Sigmoid colon (tissue), 7 donors: ENCODE measurements around the gene POTEB2. TPM values are rescaled to one million over a fixed set of nuclear protein-coding genes. Genes with fewer than 3 reads are reported as not detected.
"Not testable (repeated sequence)": the region's sequence is repeated elsewhere in the genome, so short reads cannot be mapped to it uniquely, and the experiment has no call there.

Source experiments
- DNase-seq: peaks from one replicate; pipeline ENCODE4 v3.0.0-alpha.2; 2019
- H3K27ac ChIP-seq, 4 donors: fragments of 200-600 bp; sonication (generic); one replicate each; pipeline ENCODE4 v1.5.1; 2016 to 2019; ENCODE audit warnings: mild to moderate bottlenecking in 1 of 4
- H3K27me3 ChIP-seq, 3 donors: fragments of 200-600 bp; sonication (generic); one replicate each; pipeline ENCODE4 v1.5.1; 2019; ENCODE audit warnings: mild to moderate bottlenecking in 1 of 3
- H3K36me3 ChIP-seq, 4 donors: fragments of 200-600 bp; sonication (generic); one replicate each; pipeline ENCODE4 v1.5.1; 2016 to 2019
- H3K4me1 ChIP-seq, 4 donors: fragments of 200-600 bp; sonication (generic); one replicate each; pipeline ENCODE4 v1.5.1; 2017 to 2019
- H3K4me3 ChIP-seq, 4 donors: fragments of 200-600 bp; sonication (generic); one replicate each; pipeline ENCODE4 v1.5.1; 2017 to 2019; ENCODE audit warnings: mild to moderate bottlenecking in 2 of 4, moderate library complexity in 1 of 4
- H3K9me3 ChIP-seq, 4 donors: fragments of 200-600 bp in 3 of 4; sonication (generic) in 3 of 4; one replicate each; pipeline versions ENCODE4 v1.5.1 to v1.6.1; 2013 to 2019
- WGBS, 2 donors: extraction: QIAGEN DNeasy Blood & Tissue Kit; methylation state at CpG; one replicate each; pipeline ENCODE4 v1.1.7; 2013; 5-methylcytosine and 5-hydroxymethylcytosine counted together
- intact Hi-C: fragments of 100-400 bp; cut with DNase I; formaldehyde crosslinking; loops from one replicate; pipeline ENCODE4 v1.15.1; 2023
- polyA plus RNA-seq, 3 donors: library from polyadenylated mRNA; stranded (reverse); fragments of 200-250 nt; gene quantifications; one replicate each; pipeline ENCODE4 v1.2.3, GENCODE V29; 2013
- small RNA-seq, 3 donors: library from RNA; depleted of rRNA; stranded (forward); fragments of <200 nt; gene quantifications; one replicate each; pipeline ENCODE3, GENCODE V24; 2016
- total RNA-seq, 4 donors: library from RNA; depleted of rRNA; stranded (reverse); fragments of >200 nt; gene quantifications; one replicate each; pipeline ENCODE4 v1.1.0, GENCODE V29; 2016
- donor health status: healthy with polysubstance abuse.
- donor health status: Bipolar disorder and iron deficiency.
- donor health status: healthy.

POTEB2 gene
- not detected for total RNA-seq
- polyA plus RNA-seq = not detected

DNA sequence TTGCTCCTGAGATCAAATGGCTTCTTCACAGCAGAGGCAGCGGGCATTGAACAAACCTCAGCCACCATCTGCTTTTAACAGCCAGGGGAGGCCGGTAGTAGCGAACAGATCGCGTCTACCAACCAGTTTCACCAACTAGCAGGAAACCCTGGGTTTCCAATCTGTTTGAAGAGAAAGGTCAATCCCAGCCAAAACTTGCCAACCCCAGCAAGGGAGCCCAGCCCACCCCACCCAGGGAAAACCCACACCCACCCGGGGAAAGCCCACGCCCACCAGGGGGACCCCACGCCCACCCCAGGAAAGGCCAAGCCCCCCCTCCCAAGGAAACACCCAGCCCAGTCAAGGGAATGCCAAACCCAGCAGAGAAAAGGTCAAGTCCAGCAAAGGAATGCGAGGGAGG lies at the start of gene POTEB2:
Gene POTEB2, minus strand, starts transcription at position 101 of the 400 bp plus-strand sequence. Its CDS starts 33 bp downstream, at position 68.
- H3K27ac ChIP-seq, H3K36me3 ChIP-seq, H3K9me3 ChIP-seq, H3K27me3 ChIP-seq, H3K4me3 ChIP-seq, H3K4me1 ChIP-seq, intact Hi-C loops, DNase-seq: not testable (repeated sequence)
- no CpG with 5 or more reads among the region's 9 CpGs for WGBS, 2 donors

DNA sequence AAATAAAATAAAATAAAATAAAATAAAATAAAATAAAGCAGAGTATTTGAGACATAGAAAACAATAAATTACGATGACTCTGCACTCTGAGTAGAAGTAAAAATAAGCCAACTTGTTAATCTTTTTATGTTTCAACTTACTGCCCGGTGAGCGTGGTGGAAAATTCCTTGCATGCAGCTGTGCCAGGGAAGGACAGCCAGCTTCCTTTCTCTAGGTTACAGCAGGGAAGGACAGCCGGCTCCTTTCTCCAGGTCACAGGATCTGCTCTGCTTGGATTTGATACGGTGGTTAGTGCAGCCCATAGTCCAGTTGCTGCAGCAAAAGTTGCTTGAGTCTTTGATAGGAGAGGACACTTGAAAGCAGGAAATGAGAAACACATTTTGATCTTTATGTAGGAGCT lies 13.8 kb upstream of the POTEB2 start:
- WGBS, 2 donors = 81% methylated on average over 4 of the region's 5 CpGs; no CpG with 5 or more reads in 1 of the 2 donors

DNA sequence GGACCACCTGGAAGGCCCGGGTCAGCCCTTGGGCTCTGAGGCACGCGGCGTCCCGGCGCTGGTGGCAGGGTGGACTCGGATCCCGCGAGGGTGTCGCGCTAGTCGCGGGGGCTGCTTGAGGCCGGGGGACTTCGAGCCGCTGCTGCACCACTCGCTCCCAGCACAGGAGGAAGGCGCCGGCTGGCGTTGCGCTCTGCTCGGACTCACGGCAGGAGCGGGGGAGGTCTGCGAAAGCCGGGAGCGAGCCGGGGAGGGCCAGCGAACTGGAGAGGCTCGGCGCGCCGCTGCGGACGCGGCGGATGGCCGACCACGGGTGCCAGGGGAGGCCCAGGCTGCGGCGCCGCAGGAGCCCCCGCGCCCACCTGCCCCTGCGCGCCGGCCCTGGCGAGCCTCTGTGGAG lies 12.3 kb upstream of the POTEB2 start:
- H3K36me3 ChIP-seq, intact Hi-C loops, H3K4me1 ChIP-seq, H3K4me3 ChIP-seq, H3K27ac ChIP-seq, H3K9me3 ChIP-seq, H3K27me3 ChIP-seq: not testable (repeated sequence)
- 70% methylated on average over 15 of the region's 48 CpGs; no CpG with 5 or more reads in 1 of the 2 donors for WGBS, 2 donors
- peak; percentile 44 for DNase-seq

More for the DNA sequence above, 13.8 kb upstream of the POTEB2 start:
- H3K4me3 ChIP-seq, H3K36me3 ChIP-seq, H3K27me3 ChIP-seq, DNase-seq, H3K27ac ChIP-seq, H3K4me1 ChIP-seq, H3K9me3 ChIP-seq, intact Hi-C loops: not testable (repeated sequence)

DNA sequence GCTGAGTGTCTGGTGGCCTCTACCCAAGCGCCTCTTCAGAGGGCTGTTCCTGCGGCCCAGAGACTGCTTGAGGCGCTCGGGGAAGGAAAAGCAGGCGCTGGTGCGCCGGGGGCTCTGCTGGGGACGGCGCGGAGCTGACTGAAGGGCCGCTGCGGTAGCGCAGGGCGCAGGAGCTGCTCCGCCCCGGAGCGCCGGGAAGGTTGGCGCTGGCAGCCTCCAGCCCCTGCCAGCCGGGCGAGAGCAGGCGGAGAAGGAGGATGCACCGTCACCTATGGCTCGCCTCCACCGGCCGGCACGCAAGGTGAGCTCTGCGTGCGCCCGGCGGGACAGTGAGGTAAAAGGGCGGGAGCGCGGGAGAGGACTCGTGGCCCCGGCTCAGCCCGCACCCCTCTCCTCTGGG lies 11.7 kb upstream of the POTEB2 start:
- H3K9me3 ChIP-seq, H3K27me3 ChIP-seq, H3K36me3 ChIP-seq, intact Hi-C loops, H3K27ac ChIP-seq, DNase-seq, H3K4me3 ChIP-seq, H3K4me1 ChIP-seq: not testable (repeated sequence)
- no CpG with 5 or more reads among the region's 37 CpGs for WGBS, 2 donors

Small RNA genes within 50 kb of the gene (small RNA-seq; reads per million reads assigned to genes)
- gene AC012414.2 (0 reads per million in 3 donors), gene MIR3118-2 (0 reads per million in 3 donors), gene RNU6-749P (0 reads per million in 3 donors), gene ZNF519P2 (0 reads per million in 3 donors)
